C4-2B (cell line): ENCODE measurements around the gene MRPS18B.
A peak's percentile ranks its signal among the peaks of the same experiment; 100 is the strongest.

Experiments
- H3K27ac ChIP-seq: fragments of 450-650 bp; 2 replicates; pipeline ENCODE4 v1.5.1; 2017
- CTCF ChIP-seq: fragments of 450-650 bp; conservative IDR thresholded peaks from 2 replicates; pipeline ENCODE4 v1.5.1; 2017; ENCODE audit warnings: mild to moderate bottlenecking
- ZFX ChIP-seq: fragments of 450-650 bp; IDR thresholded peaks from 2 replicates; pipeline ENCODE4 v1.6.1; 2017

The MRPS18B gene

GRCh38 chr6:30573113-30573512 is 44.5 kb upstream of the MRPS18B start:
- TF ChIP-seq CTCF: no peak
- TF ChIP-seq ZFX: no peak
- H3K27ac ChIP-seq: no peak overlapping the region

GRCh38 chr6:30578051-30578450 is 39.6 kb upstream of the MRPS18B start:
- TF ChIP-seq ZFX (no peak), CTCF (no peak)
- no peak overlapping the region for H3K27ac ChIP-seq

- TF ChIP-seq ZFX (no peak), CTCF (no peak)
- H3K27ac ChIP-seq: no peak overlapping the region
These were observed 33.7 kb upstream of the MRPS18B start for GRCh38 chr6:30583921-30584320.

- H3K27ac ChIP-seq: peak overlapping the region; percentile 60
These were observed 27.8 kb upstream of the MRPS18B start for GRCh38 chr6:30589754-30590358.

GRCh38 chr6:30590509-30590908 is 27.1 kb upstream of the MRPS18B start:
- TF ChIP-seq ZFX: no peak
- TF ChIP-seq CTCF: no peak
- H3K27ac ChIP-seq: peak overlapping the region; percentile 60

More at GRCh38 chr6:30589754-30590358, 27.8 kb upstream of the MRPS18B start:
- TF ChIP-seq CTCF (no peak), ZFX (no peak)

- peak overlapping the region; percentile 60 for H3K27ac ChIP-seq
- TF ChIP-seq CTCF (no peak), ZFX (no peak)
These were observed 26.6 kb upstream of the MRPS18B start for GRCh38 chr6:30591008-30591407.

- H3K27ac ChIP-seq: peak overlapping the region; percentile 69; the same call in 1 of the 2 replicates
- TF ChIP-seq ZFX (no peak), CTCF (no peak)
These were observed 25.4 kb upstream of the MRPS18B start for GRCh38 chr6:30592287-30592686.
